Measurements from ENCODE around the gene SYT2.

SYT2 gene

GRCh38 chr1:202567738-202568137 lies 142.5 kb downstream of the SYT2 start:
- no peak for TF ChIP-seq CTCF (IDR thresholded peaks at IDR 0.05; ENCODE audit: insufficient read depth, low read length)
- no peak for TF ChIP-seq GABPA (IDR thresholded peaks at IDR 0.05; ENCODE audit: low read depth)
- TF ChIP-seq SPI1 (IDR thresholded peaks at IDR 0.05; ENCODE audit: borderline replicate concordance, low read depth): no peak
- TF ChIP-seq POLR2AphosphoS5 (IDR thresholded peaks at IDR 0.05; ENCODE audit: low read depth): no peak
- TF ChIP-seq REST (IDR thresholded peaks at IDR 0.05; ENCODE audit: insufficient replicate concordance, low read depth): no peak
- Histone ChIP-seq H3K27ac (replicated peaks) (no peak overlapping the region), H3K27me3 (ENCODE audit: insufficient read depth, poor library complexity, severe bottlenecking) (no peaks in the 10 kb centered on the region), H3K4me3 (replicated peaks; ENCODE audit: insufficient read depth, low read length) (no peak overlapping the region)
- DNase-seq (ENCODE audit: low read depth in 1 of 2, low spot score in 1 of 2): no peak

GRCh38 chr1:202565890-202566602 lies 144.2 kb downstream of the SYT2 start:
- no peaks in the 10 kb centered on the region for H3K27me3 ChIP-seq (ENCODE audit: insufficient read depth, poor library complexity, severe bottlenecking)
- no peak overlapping the region for H3K4me3 ChIP-seq (replicated peaks; ENCODE audit: insufficient read depth, low read length)
- DNase-seq (ENCODE audit: low read depth in 1 of 2, low spot score in 1 of 2): no peak
- H3K27ac ChIP-seq (replicated peaks): no peak overlapping the region
- no peak for TF ChIP-seq CTCF (IDR thresholded peaks at IDR 0.05; ENCODE audit: insufficient read depth, low read length)
- TF ChIP-seq GABPA (IDR thresholded peaks at IDR 0.05; ENCODE audit: low read depth): no peak
- no peak for TF ChIP-seq REST (IDR thresholded peaks at IDR 0.05; ENCODE audit: insufficient replicate concordance, low read depth)
- TF ChIP-seq SPI1 (IDR thresholded peaks at IDR 0.05; ENCODE audit: borderline replicate concordance, low read depth): no peak
- TF ChIP-seq POLR2AphosphoS5 (IDR thresholded peaks at IDR 0.05; ENCODE audit: low read depth): no peak

GRCh38 chr1:202564958-202565495 lies 145.2 kb downstream of the SYT2 start:
- no peaks in the 10 kb centered on the region for H3K27me3 ChIP-seq (ENCODE audit: insufficient read depth, poor library complexity, severe bottlenecking)
- H3K4me3 ChIP-seq (replicated peaks; ENCODE audit: insufficient read depth, low read length): no peak overlapping the region
- no peak for TF ChIP-seq SPI1 (IDR thresholded peaks at IDR 0.05; ENCODE audit: borderline replicate concordance, low read depth)
- no peak for TF ChIP-seq POLR2AphosphoS5 (IDR thresholded peaks at IDR 0.05; ENCODE audit: low read depth)
- no peak for TF ChIP-seq CTCF (IDR thresholded peaks at IDR 0.05; ENCODE audit: insufficient read depth, low read length)
- TF ChIP-seq REST (IDR thresholded peaks at IDR 0.05; ENCODE audit: insufficient replicate concordance, low read depth): no peak
- no peak for TF ChIP-seq GABPA (IDR thresholded peaks at IDR 0.05; ENCODE audit: low read depth)
- no peak for DNase-seq (ENCODE audit: low read depth in 1 of 2, low spot score in 1 of 2)
- no peak overlapping the region for H3K27ac ChIP-seq (replicated peaks)
